Endothelial cell of umbilical vein (primary cell): ENCODE measurements around the gene LRRN3. TPM values are rescaled to one million over a fixed set of nuclear protein-coding genes. Genes with fewer than 3 reads are reported as not detected.

ENCODE experiments used
- BruUV-seq: library from RNA; stranded (reverse); fragments of 400-500 nt; replicated peaks from 2 replicates; lab custom pipeline; 2021; lab: Mats Ljungman, UMichigan
- CTCF ChIA-PET: fragments of 300-600, 350-600 bp; sonication (Branson Sonifier 250); formaldehyde crosslinking; loops from one replicate; lab custom pipeline; 2021; ENCODE audit warnings: antibody characterized with exemption, inconsistent platforms; lab: Charles Lee
- POLR2A ChIA-PET: fragments of 300-600, 350-600 bp; sonication (Branson Sonifier 250); formaldehyde crosslinking; loops from one replicate; lab custom pipeline; 2021; ENCODE audit warnings: antibody characterized with exemption, inconsistent platforms; lab: Charles Lee
- DNase-seq: peaks from one replicate; pipeline ENCODE4 v3.0.0-alpha.2; 2011; ENCODE audit warnings: low read depth, low spot score
- FAIRE-seq: peaks from 2 replicates; lab custom pipeline; 2011; peaks lifted over from hg19 to GRCh38; lab: Jason Lieb, UNC
- H2AFZ ChIP-seq: 2 replicates; pipeline ENCODE4 v1.6.0; 2012; ENCODE audit warnings: low read depth, low read length, control low read depth, inconsistent platforms
- H3K27ac ChIP-seq: 2 replicates; pipeline ENCODE4 v1.5.1; 2011; ENCODE audit warnings: low read depth, mild to moderate bottlenecking, control low read depth, low read length, moderate library complexity; ENCODE audit not compliant: insufficient read depth
- H3K27me3 ChIP-seq, 2 experiments: 2 replicates each; pipeline versions ENCODE4 v1.6.0 to v1.6.1; 2011; ENCODE audit warnings: low read length in 2 of 2, mixed read lengths in 1 of 2; ENCODE audit not compliant: control insufficient read depth in 2 of 2, insufficient read depth in 2 of 2
- H3K36me3 ChIP-seq, 2 experiments: 2 replicates in 1 of 2; 3 replicates in 1 of 2; pipeline ENCODE4 v1.5.1; 2011; ENCODE audit warnings: low read length in 2 of 2, mild to moderate bottlenecking in 1 of 2, moderate library complexity in 1 of 2; ENCODE audit not compliant: control insufficient read depth in 2 of 2, insufficient read depth in 2 of 2; ENCODE audit errors: extremely low read depth in 1 of 2
- H3K4me1 ChIP-seq: 3 replicates; pipeline ENCODE4 v1.5.1; 2011; ENCODE audit warnings: mild to moderate bottlenecking, low read length; ENCODE audit not compliant: control insufficient read depth, insufficient read depth; ENCODE audit errors: extremely low read depth
- H3K4me2 ChIP-seq: 2 replicates; pipeline ENCODE4 v1.6.1; 2011; ENCODE audit warnings: low read length, control low read depth, mixed read lengths; ENCODE audit not compliant: insufficient read depth
- H3K4me3 ChIP-seq, 3 experiments: fragments of 200-600 bp in 1 of 3; sonication (generic), shearing (Covaris generic) in 1 of 3; replicated peaks in 1 of 3; 2 replicates each; pipeline ENCODE4 v1.5.1; 2011 to 2016; ENCODE audit warnings: control low read depth in 3 of 3, low read length in 3 of 3, mild to moderate bottlenecking in 2 of 3, inconsistent platforms in 1 of 3, low read depth in 1 of 3, moderate library complexity in 1 of 3; ENCODE audit not compliant: insufficient read depth in 1 of 3
- H3K79me2 ChIP-seq: 2 replicates; pipeline ENCODE4 v1.6.0; 2012; ENCODE audit warnings: low read length, inconsistent platforms; ENCODE audit not compliant: control insufficient read depth, insufficient read depth
- H3K9ac ChIP-seq: replicated peaks from 2 replicates; pipeline ENCODE3; 2011; ENCODE audit warnings: low read length, control low read depth; ENCODE audit not compliant: insufficient read depth; ENCODE audit errors: extremely low read depth
- H3K9me1 ChIP-seq: replicated peaks from 3 replicates; pipeline ENCODE4 v1.6.0; 2011; ENCODE audit warnings: mild to moderate bottlenecking, low read length; ENCODE audit not compliant: control insufficient read depth, insufficient read depth; ENCODE audit errors: extremely low read depth
- H3K9me3 ChIP-seq: replicated peaks from 2 replicates; pipeline ENCODE4 v1.5.1; 2012; ENCODE audit warnings: low read length, inconsistent platforms; ENCODE audit not compliant: control insufficient read depth, insufficient read depth
- H4K20me1 ChIP-seq: replicated peaks from 2 replicates; pipeline ENCODE3; 2011; ENCODE audit warnings: mild to moderate bottlenecking, low read length; ENCODE audit not compliant: control insufficient read depth, insufficient read depth; ENCODE audit errors: extremely low read depth
- CTCF ChIP-seq, 2 donors: IDR thresholded peaks; 1 replicate in 1 of 2; 2 replicates in 1 of 2; pipeline ENCODE4 v1.5.1; 2011; ENCODE audit warnings: low read length in 2 of 2, mild to moderate bottlenecking in 2 of 2, moderate library complexity in 2 of 2, control low read depth in 1 of 2, inconsistent platforms in 1 of 2, low read depth in 1 of 2; ENCODE audit not compliant: insufficient read depth in 1 of 2; ENCODE audit errors: extremely low read depth in 1 of 2
- EZH2 ChIP-seq: IDR thresholded peaks from 2 replicates; pipeline ENCODE4 v1.6.1; 2012; ENCODE audit warnings: borderline replicate concordance, low read depth, mild to moderate bottlenecking, moderate library complexity, low read length, inconsistent platforms; ENCODE audit not compliant: severe bottlenecking
- FOS ChIP-seq: IDR thresholded peaks from 2 replicates; pipeline ENCODE4 v1.6.1; 2011; ENCODE audit warnings: mild to moderate bottlenecking, low read length, moderate library complexity, borderline replicate concordance; ENCODE audit not compliant: insufficient read depth
- GATA2 ChIP-seq: IDR thresholded peaks from 2 replicates; pipeline ENCODE4 v1.7.0; 2011; ENCODE audit warnings: low read depth, mild to moderate bottlenecking, moderate library complexity, mixed read lengths, low read length; ENCODE audit not compliant: insufficient read length, insufficient read depth
- JUN ChIP-seq: IDR thresholded peaks from 2 replicates; pipeline ENCODE4 v1.6.1; 2011; ENCODE audit warnings: borderline replicate concordance, low read depth; ENCODE audit not compliant: insufficient read length, insufficient read depth
- MAX ChIP-seq: IDR thresholded peaks from 2 replicates; pipeline ENCODE4 v1.6.1; 2011; ENCODE audit not compliant: insufficient read depth, insufficient read length
- MYC ChIP-seq: IDR thresholded peaks from one replicate; pipeline ENCODE4 v1.6.1; 2011; ENCODE audit warnings: mild to moderate bottlenecking, low read depth, low read length
- POLR2A ChIP-seq: IDR thresholded peaks from 2 replicates; pipeline ENCODE4 v1.6.1; 2012; ENCODE audit warnings: low read depth, mild to moderate bottlenecking, control low read depth, low read length
- POLR2AphosphoS5 ChIP-seq: IDR thresholded peaks from 2 replicates; pipeline ENCODE4 v1.6.1; 2012; ENCODE audit warnings: low read depth, mild to moderate bottlenecking, control low read depth, low read length, moderate library complexity; ENCODE audit not compliant: insufficient read depth
- dilution Hi-C: fragments of 300-500 bp; cut with MboI; formaldehyde crosslinking; loops from one replicate; pipeline ENCODE4 v1.15.0; 2019; ENCODE audit warnings: low sequenced_read_pairs; ENCODE audit not compliant: extremely low pct_ligation_motif_present
- intact Hi-C: fragments of 100-400 bp; cut with micrococcal nuclease; formaldehyde crosslinking; loops from one replicate; pipeline ENCODE4 v1.10.0; 2022
- polyA plus RNA-seq, 4 experiments: library from polyadenylated mRNA; depleted of rRNA in 3 of 4; stranded (reverse) in 3 of 4; unstranded in 1 of 4; fragments of >200 nt; gene quantifications; 2 replicates each; pipeline versions ENCODE4 v1.2.1 to v1.2.3, GENCODE V29; 2011 to 2012; ENCODE audit warnings: missing spikeins in 1 of 4
- total RNA-seq: library from RNA; stranded (reverse); gene quantifications from 2 replicates; pipeline ENCODE4 v1.2.3, GENCODE V29; 2021

Gene LRRN3
- total and polyA plus RNA-seq, 2 donors (not counting 3 experiments of a cell fraction or from before 2014, with no cell fraction given): not detected

- Histone ChIP-seq H2AFZ (no peak overlapping the region), H3K36me3 (no peaks in the 10 kb centered on the region), H3K9me3 (no peaks in the 10 kb centered on the region), H3K79me2 (no peaks in the 10 kb centered on the region), H3K9ac (no peak overlapping the region), H3K27me3 (no peaks in the 10 kb centered on the region), H3K27ac (no peak overlapping the region), H3K4me2 (no peak overlapping the region), H4K20me1 (no peaks in the 10 kb centered on the region), H3K4me3 (no peak overlapping the region), H3K4me1 (no peaks in the 10 kb centered on the region), H3K9me1 (no peaks in the 10 kb centered on the region)
- ChIA-PET CTCF (interaction anchor here (1.5 to 2.2 kb wide), 2 partner anchors 9 to 20 kb away, joined by 4 to 8 read pairs; no protein-coding TSS in a partner anchor), POLR2A (no interaction called here)
- no peak for DNase-seq
- no TSS peak for BruUV-seq
- dilution Hi-C loops (no loop called here), intact Hi-C loops (no loop called here)
- TF ChIP-seq GATA2: no peak
- TF ChIP-seq CTCF (IDR thresholded peaks at IDR 0.05; ENCODE audit: extremely low read depth in 1 of 2, insufficient read depth in 1 of 2, low read depth in 1 of 2, low read length in 2 of 2): no peak
- no peak for TF ChIP-seq MYC
- no peak for TF ChIP-seq POLR2AphosphoS5
- no peak for TF ChIP-seq EZH2
- no peak for TF ChIP-seq JUN
- no peak for TF ChIP-seq POLR2A
- TF ChIP-seq MAX: no peak
- TF ChIP-seq FOS: no peak
- FAIRE-seq: no peak
Observed at GRCh38 chr7:111108000-111108399, 17.1 kb downstream of the LRRN3 start.
